IPS-18c (cell line): ENCODE measurements around the gene ABHD17B.

Experiments
- H3K4me3 ChIP-seq: 2 replicates; pipeline ENCODE4 v1.7.0; 2013; ENCODE audit warnings: low read depth, mild to moderate bottlenecking, low read length, moderate library complexity; ENCODE audit not compliant: insufficient read depth
- H3K9me3 ChIP-seq: one replicate; pipeline ENCODE4 v1.6.1; 2013; ENCODE audit warnings: mild to moderate bottlenecking, low read length, moderate library complexity; ENCODE audit not compliant: control insufficient read depth, insufficient read depth

The ABHD17B gene

DNA sequence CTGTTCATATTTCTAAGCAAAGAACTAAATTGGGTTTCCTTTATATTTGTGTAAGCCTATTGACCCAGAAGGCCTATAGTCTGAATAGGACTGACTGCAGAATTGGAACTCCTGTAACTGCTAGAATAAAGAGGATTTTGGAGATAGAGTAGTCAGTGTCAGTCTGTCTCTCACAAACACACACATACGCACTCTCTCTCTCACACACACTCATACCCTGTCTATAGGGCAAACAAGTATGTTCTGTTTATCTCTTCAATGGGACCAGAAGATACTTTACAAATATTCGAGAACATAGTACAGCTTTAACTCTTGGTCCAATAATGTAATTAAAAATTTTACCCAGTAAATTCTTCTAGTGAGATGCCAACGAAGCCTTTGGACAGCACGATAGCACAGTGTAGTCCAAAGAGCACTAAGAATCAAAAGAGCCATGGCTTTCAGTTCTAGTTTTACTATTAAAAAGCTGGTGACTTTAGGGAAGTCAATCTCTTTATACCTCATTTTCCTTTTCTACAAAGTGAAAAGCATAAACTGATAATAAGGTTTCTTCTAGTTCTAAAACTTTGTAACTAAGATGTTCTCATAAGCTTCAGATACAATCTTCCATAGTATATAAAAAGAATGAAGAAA is 19.3 kb downstream of the ABHD17B start:
- no peaks in the 10 kb centered on the region for H3K9me3 ChIP-seq
- H3K4me3 ChIP-seq: no peak overlapping the region

DNA sequence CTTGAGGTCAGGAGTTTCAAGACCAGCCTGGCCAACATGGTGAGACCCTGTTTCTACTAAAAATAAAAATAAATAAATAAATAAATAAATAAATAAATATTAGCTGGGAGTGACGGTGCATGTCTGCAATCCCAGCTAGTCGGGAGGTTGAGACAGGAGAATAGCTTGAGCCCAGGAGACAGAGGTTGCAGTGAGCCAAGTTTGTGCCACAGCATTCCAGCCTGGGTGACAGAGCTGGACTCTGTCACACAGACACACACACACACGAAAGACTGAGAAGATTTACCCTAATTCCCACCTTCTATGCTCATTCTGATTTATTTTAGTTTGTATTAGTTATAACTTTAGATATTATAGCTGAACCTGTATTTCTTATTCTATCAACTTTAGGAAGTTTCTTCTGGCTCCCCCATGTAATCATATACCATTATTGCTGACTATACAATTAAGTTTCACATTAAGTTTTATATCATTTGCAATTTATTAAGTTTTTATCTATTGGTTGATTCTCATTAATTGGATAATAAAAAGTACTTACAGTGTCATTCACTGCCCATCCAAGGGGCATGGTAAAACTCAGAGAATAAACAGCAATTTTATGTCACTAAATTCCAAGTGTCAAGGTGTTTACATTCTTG is 20.8 kb downstream of the ABHD17B start:
- Histone ChIP-seq H3K9me3 (no peaks in the 10 kb centered on the region), H3K4me3 (no peak overlapping the region)

DNA sequence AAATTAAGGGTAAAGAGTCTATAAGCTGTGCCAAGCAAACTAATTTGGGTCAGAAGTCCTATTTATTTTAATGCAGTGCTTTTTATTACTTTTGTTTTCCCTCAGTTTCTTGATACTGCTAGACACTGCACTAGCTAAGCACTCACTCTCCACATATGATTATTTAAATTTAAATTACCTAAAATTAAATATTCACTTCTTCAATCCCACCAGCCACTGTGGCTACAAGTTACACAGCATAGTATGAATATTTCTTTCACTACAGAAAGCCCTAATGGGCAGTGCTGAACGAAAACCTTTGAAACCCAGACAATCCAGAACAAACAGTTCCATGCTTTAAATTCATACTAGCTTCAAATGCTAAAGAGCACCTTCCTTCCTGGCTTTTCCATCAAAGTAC is 23.6 kb downstream of the ABHD17B start:
- H3K9me3 ChIP-seq: no peaks in the 10 kb centered on the region

DNA sequence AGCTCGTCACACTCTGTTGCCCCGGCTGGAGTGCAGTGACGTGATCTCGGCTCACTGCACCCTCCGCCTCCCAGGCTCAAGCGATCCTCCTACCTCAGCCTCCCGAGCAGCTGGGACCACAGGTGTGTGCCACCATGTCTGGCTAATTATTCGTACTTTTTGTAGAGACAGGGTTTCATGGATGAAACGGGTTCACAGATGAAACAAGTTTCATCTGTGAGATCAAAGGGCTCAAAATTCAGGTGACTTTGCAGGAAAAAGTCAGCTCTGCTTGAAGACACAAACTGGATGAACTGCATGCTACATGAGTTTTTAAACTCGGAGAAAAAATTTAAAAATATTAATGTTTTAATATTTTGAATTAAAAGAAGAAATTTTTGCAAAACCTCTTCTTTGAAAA is 24.5 kb downstream of the ABHD17B start:
- Histone ChIP-seq H3K9me3 (no peaks in the 10 kb centered on the region), H3K4me3 (no peak overlapping the region)

More for the DNA sequence above, 23.6 kb downstream of the ABHD17B start:
- H3K4me3 ChIP-seq: no peak overlapping the region

DNA sequence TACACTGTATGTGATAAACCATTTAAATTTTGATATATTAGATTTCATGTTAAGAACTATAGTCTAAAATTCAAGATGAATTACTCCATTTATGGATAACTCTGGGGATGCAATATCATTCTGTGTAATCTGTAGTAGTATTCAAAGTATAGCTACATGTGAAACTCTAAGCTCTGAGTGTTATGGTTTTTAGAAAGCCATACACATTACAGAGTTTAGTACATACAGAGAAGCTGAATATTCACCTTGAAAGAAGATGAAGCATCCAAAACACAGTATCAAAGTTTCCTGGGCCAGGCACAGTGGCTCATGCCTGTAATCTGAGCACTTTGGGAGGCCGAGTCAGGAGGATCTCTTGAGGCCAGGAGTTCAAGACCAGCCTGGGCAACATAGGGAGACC is 25.0 kb downstream of the ABHD17B start:
- Histone ChIP-seq H3K4me3 (no peak overlapping the region), H3K9me3 (no peaks in the 10 kb centered on the region)

DNA sequence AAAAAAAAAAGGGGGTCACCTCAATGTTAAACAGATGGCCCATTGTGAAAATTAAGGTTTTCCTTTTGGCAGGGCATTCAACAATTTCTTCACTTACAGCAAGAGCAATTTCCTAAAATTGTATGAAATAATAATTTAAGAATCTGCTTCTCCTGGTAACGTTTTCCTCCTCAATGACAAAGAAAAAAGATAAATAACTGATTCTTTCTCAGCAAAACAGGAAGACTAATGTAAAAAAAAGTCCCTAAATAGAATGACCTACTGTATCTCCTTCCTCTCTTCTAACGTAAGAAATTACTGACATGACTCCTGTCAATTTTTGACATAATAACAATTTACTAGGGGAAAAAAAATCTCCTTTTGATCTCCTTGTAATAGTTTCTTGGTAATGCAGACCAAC is 25.5 kb downstream of the ABHD17B start:
- Histone ChIP-seq H3K9me3 (no peaks in the 10 kb centered on the region), H3K4me3 (no peak overlapping the region)

DNA sequence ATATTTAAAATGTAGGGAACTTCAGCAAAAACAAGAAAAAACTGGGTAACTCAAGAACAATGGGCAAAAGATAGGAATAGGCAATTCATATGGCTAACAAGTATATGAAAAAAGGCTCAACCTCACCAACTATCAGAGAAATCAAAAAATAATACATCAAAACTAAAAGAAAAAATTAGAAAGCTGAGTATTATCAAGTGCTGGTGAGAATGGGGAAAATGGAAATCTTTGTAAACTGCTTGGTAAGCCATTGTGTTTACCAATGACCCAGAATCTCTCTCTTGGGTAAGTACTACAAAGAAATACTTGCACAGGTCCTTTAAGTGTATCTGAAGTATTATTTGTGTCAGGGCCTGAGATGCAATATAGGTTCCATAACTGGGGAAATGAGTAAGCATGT is 27.0 kb downstream of the ABHD17B start:
- no peak overlapping the region for H3K4me3 ChIP-seq
- H3K9me3 ChIP-seq: peaks cover under 1% of the 10 kb centered on the region

DNA sequence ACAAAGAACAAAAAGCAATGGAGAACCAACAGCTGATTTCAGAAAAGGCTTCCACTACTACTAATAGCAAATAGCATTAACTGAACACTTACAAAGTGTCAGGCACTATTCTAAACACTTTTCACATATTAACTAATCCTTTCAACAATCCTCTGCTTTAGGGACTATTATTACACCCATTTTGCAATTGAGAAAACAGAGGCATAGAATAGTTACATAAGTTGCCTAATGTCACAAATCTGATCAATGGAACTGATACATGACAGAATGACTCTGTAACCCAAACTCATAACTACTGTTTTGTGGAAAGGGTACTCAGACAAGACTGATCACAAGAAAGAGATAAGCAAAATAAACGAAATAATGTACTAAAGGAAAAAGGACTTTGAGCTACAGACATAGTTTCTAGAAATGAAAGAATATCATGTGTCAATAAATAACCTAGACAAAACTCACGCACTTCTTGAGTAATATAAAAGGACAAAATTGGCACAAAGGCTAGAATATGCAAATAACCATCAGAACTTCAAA is 31.3 kb downstream of the ABHD17B start:
- H3K4me3 ChIP-seq: no peak overlapping the region
- H3K9me3 ChIP-seq: peaks cover 2% of the 10 kb centered on the region

DNA sequence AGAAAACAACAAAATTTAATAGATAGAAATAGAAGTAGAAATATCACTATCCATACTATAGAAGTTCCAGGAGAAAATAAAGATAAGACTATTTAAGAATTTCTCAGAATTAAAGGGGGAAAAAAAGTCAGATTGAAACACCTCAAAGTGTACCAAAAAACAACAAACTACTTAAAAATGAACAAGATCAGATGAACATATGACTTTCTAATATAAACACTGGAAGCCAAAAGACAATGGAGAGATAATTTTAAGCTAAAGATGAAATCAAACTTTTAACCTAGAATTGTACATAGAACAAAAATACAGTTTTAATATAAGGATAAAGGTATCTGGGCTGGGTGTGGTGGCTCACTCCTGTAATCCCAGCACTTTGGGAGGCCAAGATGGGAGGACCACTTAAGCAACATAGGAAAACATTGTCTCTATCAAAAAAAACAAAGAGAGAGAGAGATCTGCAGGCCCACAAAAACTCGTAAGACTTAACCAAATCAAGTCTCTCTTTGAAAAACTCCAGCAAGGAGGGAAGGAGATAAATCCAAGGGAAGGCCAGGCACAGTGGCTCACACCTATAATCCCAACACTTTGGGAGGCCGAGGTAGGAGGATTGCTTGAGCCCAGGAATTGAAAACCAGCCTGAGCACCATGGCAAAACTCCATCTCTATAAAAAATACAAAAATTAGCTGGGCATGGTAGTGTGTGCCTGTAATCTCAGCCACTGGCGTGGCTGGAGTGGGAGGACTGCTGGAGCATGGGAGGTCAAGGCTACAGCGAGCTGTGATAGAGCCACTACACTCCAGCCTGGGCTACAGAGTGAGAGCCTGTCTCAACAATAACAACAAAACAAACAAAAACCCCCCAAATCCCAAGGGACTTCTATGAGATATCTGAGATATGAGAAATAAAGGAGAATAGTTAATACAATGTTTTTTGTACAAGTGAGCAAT is 32.4 kb downstream of the ABHD17B start:
- Histone ChIP-seq H3K9me3 (peaks cover 2% of the 10 kb centered on the region), H3K4me3 (no peak overlapping the region)

DNA sequence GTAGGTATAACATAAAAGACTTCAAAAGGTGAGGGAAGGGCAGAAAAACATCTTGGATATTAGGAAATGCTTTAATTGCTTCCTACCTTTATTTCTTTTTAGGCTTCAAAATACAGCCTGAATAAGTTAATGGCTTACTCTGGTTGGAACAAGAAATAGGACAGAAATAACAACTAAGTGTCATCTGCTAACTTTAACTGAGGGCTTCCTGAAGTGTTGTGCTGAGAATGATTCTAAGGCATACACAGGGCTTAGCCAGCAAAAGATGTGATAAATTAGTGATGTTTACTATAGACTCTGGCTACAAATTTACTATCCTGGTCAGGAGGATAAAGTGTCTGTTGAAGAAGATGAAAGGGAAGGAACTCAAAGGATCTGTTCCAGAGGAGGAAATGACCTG is 34.2 kb downstream of the ABHD17B start:
- no peak overlapping the region for H3K4me3 ChIP-seq
- peaks cover 2% of the 10 kb centered on the region for H3K9me3 ChIP-seq

DNA sequence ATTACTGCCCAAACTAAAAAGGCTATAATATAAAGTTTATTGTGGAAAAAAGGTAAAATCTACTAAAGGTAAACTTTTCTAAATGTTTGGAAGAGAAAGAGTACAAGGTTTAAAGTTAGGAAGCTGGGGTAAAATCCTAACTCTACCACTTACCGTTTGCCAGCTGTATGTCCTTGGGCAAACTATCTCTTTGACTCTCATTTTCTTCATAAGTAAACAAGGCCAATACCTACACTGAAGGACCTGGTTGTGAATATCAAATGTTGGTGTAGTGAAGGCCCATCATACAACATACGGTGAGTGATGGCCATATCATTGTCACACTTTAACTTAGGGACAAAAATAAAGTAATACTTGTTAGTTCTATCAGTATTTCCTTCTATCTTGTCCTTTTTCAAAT is 34.9 kb downstream of the ABHD17B start:
- Histone ChIP-seq H3K4me3 (no peak overlapping the region), H3K9me3 (peaks cover 2% of the 10 kb centered on the region)

DNA sequence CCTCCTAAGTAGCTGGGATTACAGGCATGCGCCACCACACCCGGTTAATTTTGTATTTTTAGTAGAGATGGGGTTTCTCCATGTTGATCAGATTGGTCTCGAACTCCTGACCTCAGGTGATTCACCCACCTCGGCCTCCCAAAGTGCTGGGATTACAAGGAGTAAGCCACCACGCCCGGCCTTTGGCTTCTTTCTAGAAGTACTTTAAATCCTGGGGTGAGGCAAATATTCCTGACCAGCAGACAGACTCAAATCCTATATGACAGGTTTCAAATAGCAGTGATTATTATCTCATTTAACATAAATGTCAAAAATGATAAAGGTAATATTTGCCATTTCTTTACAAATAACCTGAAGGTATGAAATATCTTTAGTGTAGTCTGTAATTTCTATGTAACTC is 35.6 kb downstream of the ABHD17B start:
- Histone ChIP-seq H3K9me3 (peaks cover 2% of the 10 kb centered on the region), H3K4me3 (no peak overlapping the region)

DNA sequence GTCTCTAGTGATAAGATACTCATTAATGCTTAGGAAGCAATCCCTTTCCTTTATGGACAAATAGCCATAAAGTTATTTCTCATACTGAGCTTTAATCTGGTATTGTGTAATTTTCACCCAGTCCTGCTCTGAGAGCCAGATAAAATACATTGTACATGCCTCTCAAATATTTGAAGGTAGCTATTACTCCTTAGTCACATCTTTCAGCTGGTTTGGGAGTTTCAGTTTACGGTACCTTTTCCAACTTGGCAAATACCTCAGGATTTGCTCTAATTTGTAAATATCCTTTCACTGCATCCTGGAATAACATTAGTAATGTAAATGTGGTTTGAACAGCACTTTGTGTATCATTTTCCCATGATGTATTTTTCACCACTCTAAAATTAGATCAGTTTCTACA is 47.4 kb downstream of the ABHD17B start:
- Histone ChIP-seq H3K9me3 (no peaks in the 10 kb centered on the region), H3K4me3 (no peak overlapping the region)

DNA sequence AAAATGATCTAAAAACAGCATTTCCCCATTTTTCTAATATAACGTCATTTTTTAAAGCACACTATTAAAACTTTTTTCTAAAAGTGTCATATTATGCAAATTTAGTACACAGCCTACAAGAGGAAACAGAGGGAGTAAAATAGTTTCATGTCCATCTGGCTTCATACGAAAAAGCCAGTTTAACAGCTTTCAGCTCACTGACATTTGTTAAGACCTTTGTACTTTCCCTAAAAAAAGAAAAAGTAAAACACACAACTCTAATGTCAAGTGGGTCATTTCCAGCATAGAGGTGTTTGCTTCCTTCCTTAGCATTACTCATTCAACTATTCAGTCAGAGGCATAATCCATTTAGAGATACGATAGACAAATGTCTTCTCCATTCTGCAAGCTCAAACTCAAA is 49.4 kb downstream of the ABHD17B start:
- H3K9me3 ChIP-seq: no peaks in the 10 kb centered on the region
- H3K4me3 ChIP-seq: no peak overlapping the region

DNA sequence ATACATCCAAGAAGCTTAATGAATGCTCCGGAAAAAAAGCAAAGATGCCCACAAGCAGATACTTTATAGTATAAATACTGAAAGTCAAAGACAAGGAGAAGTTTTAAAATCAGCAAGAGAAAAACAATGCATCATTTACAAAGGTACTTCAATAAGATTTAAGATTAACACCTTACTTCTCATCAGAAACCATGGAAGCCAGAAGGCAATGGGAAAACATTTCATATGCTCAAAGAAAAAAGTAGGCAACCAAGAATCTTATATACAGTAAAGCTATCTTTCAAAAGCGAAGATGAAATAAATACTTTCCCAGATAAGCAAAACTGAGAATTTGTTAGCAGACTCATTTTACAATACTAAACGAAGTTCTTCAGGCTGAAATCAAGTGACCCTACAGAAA is 51.1 kb downstream of the ABHD17B start:
- no peak overlapping the region for H3K4me3 ChIP-seq
- H3K9me3 ChIP-seq: no peaks in the 10 kb centered on the region

DNA sequence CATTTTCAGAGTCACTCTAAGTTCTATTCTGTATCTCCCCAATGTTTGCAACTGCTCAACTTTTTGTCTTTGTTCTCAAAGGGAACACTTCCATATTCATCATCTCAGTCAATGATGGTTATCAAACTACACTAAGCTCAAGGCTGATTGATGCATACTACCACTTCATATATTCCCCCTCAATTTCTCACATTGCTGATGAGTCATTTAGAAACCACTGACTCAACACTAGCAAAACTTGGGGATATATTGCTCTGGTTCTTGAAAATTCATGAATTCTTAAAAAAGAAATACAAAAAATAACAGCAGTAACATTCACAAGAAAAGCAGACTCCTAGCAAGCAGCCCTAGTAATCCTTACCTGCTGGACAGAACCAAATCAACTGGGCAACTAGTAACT is 52.2 kb downstream of the ABHD17B start:
- H3K4me3 ChIP-seq: no peak overlapping the region
- no peaks in the 10 kb centered on the region for H3K9me3 ChIP-seq

DNA sequence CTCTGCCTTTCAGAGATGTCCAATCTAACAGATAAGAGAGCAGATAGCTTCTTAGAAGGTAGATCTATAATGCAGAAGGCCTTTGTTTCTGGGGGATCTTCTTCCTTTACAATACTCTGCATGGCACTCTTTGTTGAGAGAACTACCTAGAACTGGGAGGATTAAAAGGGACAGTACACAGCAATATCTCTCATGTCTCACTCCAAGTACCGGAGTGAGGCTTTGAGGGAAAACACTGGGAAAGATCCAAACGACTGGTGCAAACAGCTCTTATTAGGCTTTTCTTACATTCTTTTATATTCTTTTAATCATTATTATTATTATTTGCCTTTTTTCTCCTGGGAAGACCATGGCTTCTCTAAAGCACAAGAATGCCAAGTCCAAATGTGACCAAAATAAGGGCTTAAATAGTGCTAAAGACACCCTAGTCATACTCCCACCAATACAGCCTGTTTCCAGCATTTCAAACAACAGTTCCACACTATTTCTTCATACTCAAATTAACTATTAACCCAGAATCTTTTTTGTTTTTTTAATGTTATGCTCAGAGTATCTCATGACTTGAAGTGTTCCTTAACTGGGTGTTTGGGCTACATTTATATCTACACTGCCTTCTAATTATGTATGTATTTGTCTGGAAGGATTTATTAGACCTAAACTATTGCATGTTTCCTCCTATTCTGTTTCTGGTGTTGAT is 52.7 kb downstream of the ABHD17B start:
- H3K9me3 ChIP-seq: no peaks in the 10 kb centered on the region
- no peak overlapping the region for H3K4me3 ChIP-seq
